Endothelial cell of umbilical vein (primary cell): ENCODE data around the gene DYNLT3.

Source experiments
- CTCF ChIP-seq, 2 donors: IDR thresholded peaks; 1 replicate in 1 of 2; 2 replicates in 1 of 2; pipeline ENCODE4 v1.5.1; 2011; ENCODE audit warnings: low read length in 2 of 2, mild to moderate bottlenecking in 2 of 2, moderate library complexity in 2 of 2, control low read depth in 1 of 2, inconsistent platforms in 1 of 2, low read depth in 1 of 2; ENCODE audit not compliant: insufficient read depth in 1 of 2; ENCODE audit errors: extremely low read depth in 1 of 2
- EZH2 ChIP-seq: IDR thresholded peaks from 2 replicates; pipeline ENCODE4 v1.6.1; 2012; ENCODE audit warnings: borderline replicate concordance, low read depth, mild to moderate bottlenecking, moderate library complexity, low read length, inconsistent platforms; ENCODE audit not compliant: severe bottlenecking
- FOS ChIP-seq: IDR thresholded peaks from 2 replicates; pipeline ENCODE4 v1.6.1; 2011; ENCODE audit warnings: mild to moderate bottlenecking, low read length, moderate library complexity, borderline replicate concordance; ENCODE audit not compliant: insufficient read depth
- JUN ChIP-seq: IDR thresholded peaks from 2 replicates; pipeline ENCODE4 v1.6.1; 2011; ENCODE audit warnings: borderline replicate concordance, low read depth; ENCODE audit not compliant: insufficient read length, insufficient read depth
- MAX ChIP-seq: IDR thresholded peaks from 2 replicates; pipeline ENCODE4 v1.6.1; 2011; ENCODE audit not compliant: insufficient read depth, insufficient read length
- MYC ChIP-seq: IDR thresholded peaks from one replicate; pipeline ENCODE4 v1.6.1; 2011; ENCODE audit warnings: mild to moderate bottlenecking, low read depth, low read length
- POLR2A ChIP-seq: IDR thresholded peaks from 2 replicates; pipeline ENCODE4 v1.6.1; 2012; ENCODE audit warnings: low read depth, mild to moderate bottlenecking, control low read depth, low read length
- POLR2AphosphoS5 ChIP-seq: IDR thresholded peaks from 2 replicates; pipeline ENCODE4 v1.6.1; 2012; ENCODE audit warnings: low read depth, mild to moderate bottlenecking, control low read depth, low read length, moderate library complexity; ENCODE audit not compliant: insufficient read depth

GRCh38 chrX:37844622-37845021, 2.7 kb downstream of the DYNLT3 start:
- no peak for TF ChIP-seq CTCF (IDR thresholded peaks at IDR 0.05; ENCODE audit: extremely low read depth in 1 of 2, insufficient read depth in 1 of 2, low read depth in 1 of 2, low read length in 2 of 2)
- TF ChIP-seq MAX: no peak
- TF ChIP-seq POLR2A: no peak
- no peak for TF ChIP-seq POLR2AphosphoS5
- TF ChIP-seq EZH2: no peak
- no peak for TF ChIP-seq MYC
- TF ChIP-seq FOS: no peak
- no peak for TF ChIP-seq JUN
